Lower lobe of right lung (tissue), 2 donors: ENCODE measurements around the gene IL17D. TPM values are rescaled to one million over a fixed set of nuclear protein-coding genes. Genes with fewer than 3 reads are reported as not detected.

ENCODE experiments used
- ATAC-seq, 2 donors: fragments of 200-7000 bp; cut with Tn5 transposase; one replicate each; pipeline ENCODE4 v1.9.1; 2020 to 2022; ENCODE audit warnings: mild to moderate bottlenecking in 2 of 2, moderate library complexity in 2 of 2
- DNase-seq: peaks from one replicate; pipeline ENCODE4 v3.0.0-alpha.2; 2020
- H3K27ac ChIP-seq: fragments of 200-600 bp; one replicate; pipeline ENCODE4 v1.8.0; 2022
- H3K27me3 ChIP-seq: fragments of 200-600 bp; one replicate; pipeline ENCODE4 v1.8.0; 2022; ENCODE audit warnings: low read depth
- H3K36me3 ChIP-seq: fragments of 200-600 bp; one replicate; pipeline ENCODE4 v1.8.0; 2022; ENCODE audit warnings: mild to moderate bottlenecking
- H3K4me1 ChIP-seq: fragments of 200-600 bp; one replicate; pipeline ENCODE4 v1.8.0; 2022
- H3K4me3 ChIP-seq: fragments of 200-600 bp; one replicate; pipeline ENCODE4 v1.8.0; 2022; ENCODE audit warnings: mild to moderate bottlenecking
- H3K9me3 ChIP-seq: fragments of 200-600 bp; one replicate; pipeline ENCODE4 v1.8.0; 2022
- CTCF ChIP-seq: fragments of 200-600 bp; IDR thresholded peaks from one replicate; pipeline ENCODE4 v1.8.0; 2022; ENCODE audit warnings: antibody characterized with exemption, mild to moderate bottlenecking
- intact Hi-C: fragments of 100-400 bp; cut with DNase I; formaldehyde crosslinking; loops from one replicate; pipeline ENCODE4 v1.11.0; 2022
- total RNA-seq: library from RNA; stranded (reverse); fragmentation: NEBNext Ultra II Directional; extraction: Animal tissue kit (Norgen Biotek cat#: 25700); gene quantifications from one replicate; pipeline ENCODE4 v1.2.1, GENCODE V29; 2021
- donor health status: DM: no; HTN: yes; CAD: no; lungs with severe emphysema.

The IL17D gene
- total RNA-seq, 1 donor from 2014 or later = 1.5 TPM

GRCh38 chr13:20718958-20719566, 15.6 kb downstream of the IL17D start:
- peaks cover 13% of the 10 kb centered on the region for H3K4me1 ChIP-seq
- H3K27me3 ChIP-seq = peaks cover 24% of the 10 kb centered on the region
- no peak for TF ChIP-seq CTCF
- no peak for ATAC-seq
- no peak overlapping the region for H3K4me3 ChIP-seq
- no peak overlapping the region for H3K27ac ChIP-seq
- intact Hi-C loops = no loop called here
- no peaks in the 10 kb centered on the region for H3K9me3 ChIP-seq
- no peak for DNase-seq
- no peaks in the 10 kb centered on the region for H3K36me3 ChIP-seq

- H3K4me3 ChIP-seq = no peak overlapping the region
- intact Hi-C loops = no loop called here
- ATAC-seq (no peak), DNase-seq (no peak)
- no peak overlapping the region for H3K27ac ChIP-seq
- no peaks in the 10 kb centered on the region for H3K36me3 ChIP-seq
- H3K27me3 ChIP-seq = peaks cover 24% of the 10 kb centered on the region
- H3K4me1 ChIP-seq = peaks cover 13% of the 10 kb centered on the region
- no peaks in the 10 kb centered on the region for H3K9me3 ChIP-seq
- TF ChIP-seq CTCF = no peak
Measured at GRCh38 chr13:20719783-20720182, 16.3 kb downstream of the IL17D start.

- DNase-seq (no peak), ATAC-seq (no peak)
- H3K9me3 ChIP-seq = no peaks in the 10 kb centered on the region
- intact Hi-C loops = no loop called here
- no peaks in the 10 kb centered on the region for H3K36me3 ChIP-seq
- peaks cover 24% of the 10 kb centered on the region for H3K27me3 ChIP-seq
- H3K4me1 ChIP-seq = peaks cover 13% of the 10 kb centered on the region
- H3K4me3 ChIP-seq = no peak overlapping the region
- no peak overlapping the region for H3K27ac ChIP-seq
- no peak for TF ChIP-seq CTCF
Measured at GRCh38 chr13:20720499-20720898, 17.0 kb downstream of the IL17D start.

GRCh38 chr13:20721058-20721453, 17.6 kb downstream of the IL17D start:
- ATAC-seq (no peak), DNase-seq (no peak)
- Histone ChIP-seq H3K4me3 (no peak overlapping the region), H3K36me3 (no peaks in the 10 kb centered on the region), H3K9me3 (no peaks in the 10 kb centered on the region), H3K27me3 (peaks cover 24% of the 10 kb centered on the region), H3K4me1 (peaks cover 13% of the 10 kb centered on the region), H3K27ac (no peak overlapping the region)
- no peak for TF ChIP-seq CTCF
- intact Hi-C loops = no loop called here

GRCh38 chr13:20721454-20722357, 18.2 kb downstream of the IL17D start:
- H3K27ac ChIP-seq = no peak overlapping the region

More at GRCh38 chr13:20721454-20722357, 18.2 kb downstream of the IL17D start:
- no peak for DNase-seq
- Histone ChIP-seq H3K27me3 (peaks cover 24% of the 10 kb centered on the region), H3K4me3 (peak overlapping the region; percentile 50), H3K9me3 (no peaks in the 10 kb centered on the region), H3K36me3 (no peaks in the 10 kb centered on the region), H3K4me1 (peaks cover 13% of the 10 kb centered on the region)
- peak; percentile 64 to 72 for ATAC-seq
- no peak for TF ChIP-seq CTCF
- intact Hi-C loops = no loop called here
